Esophagus muscularis mucosa (tissue), 4 donors: ENCODE measurements around the gene CBLN3. TPM values are rescaled to one million over a fixed set of nuclear protein-coding genes. Genes with fewer than 3 reads are reported as not detected.

Source experiments
- DNase-seq: peaks from one replicate; pipeline ENCODE4 v3.0.0-alpha.2; 2017; ENCODE audit errors: extremely low spot score
- H3K27ac ChIP-seq, 4 donors: fragments of 200-600 bp; sonication (generic); replicated peaks in 1 of 4; 1 replicate in 3 of 4; 2 replicates in 1 of 4; pipeline ENCODE4 v1.5.1; 2016 to 2019; ENCODE audit warnings: mild to moderate bottlenecking in 1 of 4
- H3K27me3 ChIP-seq, 4 donors: fragments of 200-600 bp; sonication (generic); one replicate each; pipeline versions ENCODE4 v1.5.1 to v1.6.0; 2016 to 2019
- H3K36me3 ChIP-seq, 4 donors: fragments of 200-600 bp; sonication (generic); one replicate each; pipeline ENCODE4 v1.5.1; 2016 to 2019
- H3K4me1 ChIP-seq, 4 donors: fragments of 200-600 bp; sonication (generic); one replicate each; pipeline ENCODE4 v1.5.1; 2016 to 2019
- H3K4me3 ChIP-seq, 4 donors: fragments of 200-600 bp; sonication (generic); 1 replicate in 2 of 4; 2 replicates in 2 of 4; pipeline ENCODE4 v1.5.1; 2016 to 2019; ENCODE audit warnings: mild to moderate bottlenecking in 4 of 4, moderate library complexity in 1 of 4
- H3K9me3 ChIP-seq, 4 donors: fragments of 200-600 bp; sonication (generic); 1 replicate in 3 of 4; 2 replicates in 1 of 4; pipeline ENCODE4 v1.5.1; 2016 to 2019
- CTCF ChIP-seq, 3 experiments: fragments of 200-600 bp in 2 of 3; fragments of 450-650 bp in 1 of 3; sonication (generic) in 2 of 3; IDR thresholded peaks; one replicate each; pipeline ENCODE4 v1.5.1; 2017 to 2019; ENCODE audit warnings: antibody characterized with exemption in 3 of 3, mild to moderate bottlenecking in 2 of 3, moderate library complexity in 1 of 3
- EP300 ChIP-seq: sonication (generic); formaldehyde crosslinking; IDR thresholded peaks from one replicate; pipeline ENCODE4 v1.6.1; 2017; ENCODE audit warnings: antibody characterized with exemption
- POLR2A ChIP-seq: fragments of 450-650 bp; IDR thresholded peaks from one replicate; pipeline ENCODE4 v1.6.1; 2017; ENCODE audit warnings: antibody characterized with exemption, moderate library complexity, mild to moderate bottlenecking, low read depth
- POLR2AphosphoS5 ChIP-seq, 2 donors: sonication (generic); formaldehyde crosslinking; IDR thresholded peaks; one replicate each; pipeline ENCODE4 v1.6.1; 2017; ENCODE audit warnings: antibody characterized with exemption in 2 of 2
- WGBS: methylation state at CpG from one replicate; pipeline ENCODE4 v1.1.5; 2018; 5-methylcytosine and 5-hydroxymethylcytosine counted together
- intact Hi-C: fragments of 100-400 bp; cut with DNase I; formaldehyde crosslinking; loops from one replicate; pipeline ENCODE4 v1.15.1; 2023
- total RNA-seq, 4 donors: library from RNA; depleted of rRNA; stranded (reverse); fragments of >200 nt; gene quantifications; one replicate each; pipeline versions ENCODE4 v1.1.0 to v1.2.1, GENCODE V29; 2016

CBLN3 gene
- total RNA-seq, 4 donors from 2014 or later: 1.2 to 2.2 (median 1.9) TPM

- H3K4me3 ChIP-seq: no peak overlapping the region
- WGBS: 54% methylated on average over 7 of the region's 8 CpGs
- DNase-seq: no peak
- H3K36me3 ChIP-seq: no peaks in the 10 kb centered on the region
- H3K4me1 ChIP-seq: peaks cover 20 to 34% (median 32%) of the 10 kb centered on the region in 4 donors
- intact Hi-C loops: loop anchor here (5.0 kb wide), 1 partner anchor 36 kb away; no protein-coding TSS in a partner anchor
- TF ChIP-seq POLR2AphosphoS5 (IDR thresholded peaks at IDR 0.05) (no peak), CTCF (IDR thresholded peaks at IDR 0.05) (no peak), EP300 (no peak), POLR2A (no peak)
- no peak overlapping the region for H3K27ac ChIP-seq
- H3K9me3 ChIP-seq: no peaks in the 10 kb centered on the region
- peaks cover 0 to 4% (median 0%) of the 10 kb centered on the region in 4 donors for H3K27me3 ChIP-seq
These were observed 33.6 kb downstream of the CBLN3 start for GRCh38 chr14:24395609-24396582.

DNA sequence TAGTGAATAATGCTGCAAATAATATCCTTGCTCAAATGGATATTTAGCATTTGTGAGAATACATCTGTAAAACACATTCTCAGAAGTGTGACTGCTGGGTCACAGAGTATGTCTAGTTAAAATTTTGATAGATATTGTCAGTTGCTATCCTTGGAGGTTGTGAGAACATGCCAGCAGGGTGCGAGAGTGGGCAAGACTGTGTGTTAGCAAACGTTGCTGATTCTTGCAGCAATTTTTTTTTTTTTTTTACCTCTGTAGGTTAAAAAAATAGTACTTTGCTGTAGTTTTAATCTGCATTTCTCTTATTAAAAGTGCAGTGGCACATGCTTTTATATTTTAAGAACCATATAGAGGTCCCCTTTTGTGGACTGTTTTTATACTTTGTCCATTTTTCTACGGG, 35.2 kb downstream of the CBLN3 start:
- intact Hi-C loops: no loop called here
- no peak overlapping the region for H3K4me3 ChIP-seq
- DNase-seq: no peak
- peaks cover 0 to 4% (median 0%) of the 10 kb centered on the region in 4 donors for H3K27me3 ChIP-seq
- no peaks in the 10 kb centered on the region for H3K9me3 ChIP-seq
- TF ChIP-seq POLR2AphosphoS5 (IDR thresholded peaks at IDR 0.05): no peak
- TF ChIP-seq EP300: no peak
- TF ChIP-seq CTCF (IDR thresholded peaks at IDR 0.05): no peak
- no peak for TF ChIP-seq POLR2A
- H3K27ac ChIP-seq: no peak overlapping the region
- WGBS: 52% methylated on average over 3 of the region's 3 CpGs
- no peaks in the 10 kb centered on the region for H3K36me3 ChIP-seq
- peaks cover 9 to 21% (median 16%) of the 10 kb centered on the region in 4 donors for H3K4me1 ChIP-seq

DNA sequence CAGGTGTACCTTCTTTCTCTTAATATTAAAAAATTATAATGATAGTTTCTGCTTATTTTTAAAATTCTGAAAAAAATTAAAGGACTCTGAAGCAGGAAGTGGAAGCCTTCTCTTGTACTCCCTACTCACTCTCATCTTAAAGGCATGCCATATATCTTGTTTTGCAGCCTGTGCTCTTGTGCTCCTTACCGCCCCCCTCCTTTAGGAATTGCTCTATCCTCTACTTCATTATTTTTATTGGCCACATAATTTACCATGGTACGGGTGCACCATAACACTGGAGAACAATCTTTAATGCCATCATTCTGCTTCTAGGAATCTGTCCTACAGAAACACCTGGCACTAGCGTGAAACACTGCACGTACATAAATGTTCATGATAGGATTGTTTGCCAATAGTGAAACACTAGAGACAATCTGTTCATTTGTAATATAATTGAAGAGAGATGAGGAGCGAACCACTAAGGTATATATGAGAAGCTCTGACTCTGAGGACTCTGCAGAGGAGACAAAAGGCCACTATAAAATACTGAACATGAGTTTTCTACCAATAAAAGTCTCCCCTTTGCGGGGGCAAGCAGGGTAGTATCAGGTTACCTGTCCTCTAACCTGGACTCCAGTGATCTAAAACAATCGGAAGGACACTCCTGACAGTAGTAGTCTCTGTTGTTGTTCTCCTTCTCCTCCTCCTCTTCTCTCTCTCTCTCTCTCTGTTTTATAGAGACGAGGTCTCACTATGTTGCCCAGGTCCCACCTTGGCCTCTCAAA, 37.0 kb downstream of the CBLN3 start:
- TF ChIP-seq POLR2AphosphoS5 (IDR thresholded peaks at IDR 0.05): no peak
- TF ChIP-seq CTCF (IDR thresholded peaks at IDR 0.05): no peak
- no peak for TF ChIP-seq EP300
- no peak for TF ChIP-seq POLR2A
- 73% methylated on average over 8 of the region's 8 CpGs for WGBS
- no peak for DNase-seq
- Histone ChIP-seq H3K4me1 (peaks cover 0 to 4% (median 0%) of the 10 kb centered on the region in 4 donors), H3K27me3 (peaks cover 0 to 4% (median 0%) of the 10 kb centered on the region in 4 donors), H3K9me3 (no peaks in the 10 kb centered on the region), H3K4me3 (no peak overlapping the region), H3K36me3 (no peaks in the 10 kb centered on the region), H3K27ac (no peak overlapping the region)
- intact Hi-C loops: no loop called here

DNA sequence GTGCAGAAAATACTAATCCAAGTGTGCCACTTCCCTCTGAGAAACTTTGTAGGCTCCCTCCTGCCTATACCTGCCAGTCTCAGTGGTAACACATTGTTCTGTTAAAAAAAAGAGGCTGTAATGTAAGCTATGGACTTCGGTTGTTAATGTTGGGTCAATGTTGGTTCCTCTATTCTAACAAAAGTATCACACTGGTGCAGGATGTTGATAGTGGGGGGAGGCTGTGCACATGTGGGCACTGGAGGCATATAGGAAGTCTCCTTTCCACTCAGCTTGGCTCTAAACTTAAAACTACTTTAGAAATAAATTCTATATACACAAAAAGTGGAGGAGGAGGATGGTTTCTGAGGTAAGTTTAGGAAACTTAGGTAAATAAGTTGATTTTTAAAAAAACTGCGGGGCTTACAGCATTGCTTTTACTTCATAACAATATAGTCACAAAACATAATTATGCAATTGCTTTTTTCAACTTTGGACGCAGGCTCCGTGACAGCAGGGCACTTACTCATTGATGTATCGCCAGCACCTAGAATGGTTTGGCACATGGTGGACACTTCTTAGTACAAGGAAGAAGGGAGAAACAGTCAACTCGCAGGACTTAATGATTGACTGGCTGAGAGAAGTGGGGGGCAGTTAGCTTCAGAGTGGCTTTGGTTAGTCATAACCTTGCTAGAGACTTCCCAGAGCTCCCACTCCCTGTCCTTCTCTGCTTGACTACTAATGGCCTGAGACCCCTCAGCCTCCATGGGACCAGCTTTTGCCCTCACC, 38.6 kb downstream of the CBLN3 start:
- Histone ChIP-seq H3K27ac (no peak overlapping the region), H3K9me3 (no peaks in the 10 kb centered on the region), H3K27me3 (peaks cover 0 to 4% (median 0%) of the 10 kb centered on the region in 4 donors), H3K4me1 (peaks cover 0 to 4% (median 0%) of the 10 kb centered on the region in 4 donors), H3K4me3 (no peak overlapping the region), H3K36me3 (no peaks in the 10 kb centered on the region)
- TF ChIP-seq EP300: no peak
- intact Hi-C loops: no loop called here
- 70% methylated on average over 6 of the region's 6 CpGs for WGBS
- DNase-seq: no peak
